Astrocyte of the spinal cord (primary cell): ENCODE results near the gene SUPT20HL1.
"Not testable (repeated sequence)": the region's sequence is repeated elsewhere in the genome, so short reads cannot be mapped to it uniquely, and the experiment has no call there.

Experiments
- DNase-seq: peaks from one replicate; pipeline ENCODE4 v3.0.0; 2011; ENCODE audit warnings: low read depth, low spot score
- H3K4me3 ChIP-seq: 2 replicates; pipeline ENCODE4 v1.5.1; 2011; ENCODE audit warnings: low read depth, mild to moderate bottlenecking, low read length, moderate library complexity
- in situ Hi-C: cut with HindIII; loops from 2 replicates; pipeline ENCODE4 v1.10.0; 2017; ENCODE audit warnings: low sequenced_read_pairs
- TF ChIP-seq, protein P1 (sequence below): IDR thresholded peaks from 2 replicates; pipeline ENCODE4 v1.5.1; 2012; ENCODE audit warnings: low read depth, mild to moderate bottlenecking, low read length, inconsistent platforms

Gene SUPT20HL1

DNA sequence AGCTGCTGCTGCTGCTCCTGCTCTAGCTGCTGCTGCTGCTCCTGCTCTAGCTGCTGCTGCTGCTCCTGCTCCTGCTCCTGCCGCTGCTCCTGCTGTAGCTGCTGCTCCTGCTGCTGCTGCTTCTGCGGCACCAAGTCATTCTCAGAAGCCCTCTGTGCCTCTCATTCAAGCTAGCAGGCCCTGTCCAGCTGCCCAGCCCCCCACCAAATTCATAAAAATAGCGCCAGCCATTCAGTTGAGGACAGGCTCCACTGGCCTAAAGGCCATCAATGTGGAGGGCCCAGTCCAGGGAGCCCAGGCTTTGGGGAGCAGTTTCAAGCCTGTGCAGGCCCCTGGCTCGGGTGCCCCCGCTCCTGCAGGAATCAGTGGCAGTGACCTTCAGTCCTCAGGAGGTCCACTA is 3.9 kb downstream of the SUPT20HL1 start:
- in situ Hi-C loops, result no loop called here
- no peak overlapping the region for H3K4me3 ChIP-seq
- TF ChIP-seq, protein P1, sequence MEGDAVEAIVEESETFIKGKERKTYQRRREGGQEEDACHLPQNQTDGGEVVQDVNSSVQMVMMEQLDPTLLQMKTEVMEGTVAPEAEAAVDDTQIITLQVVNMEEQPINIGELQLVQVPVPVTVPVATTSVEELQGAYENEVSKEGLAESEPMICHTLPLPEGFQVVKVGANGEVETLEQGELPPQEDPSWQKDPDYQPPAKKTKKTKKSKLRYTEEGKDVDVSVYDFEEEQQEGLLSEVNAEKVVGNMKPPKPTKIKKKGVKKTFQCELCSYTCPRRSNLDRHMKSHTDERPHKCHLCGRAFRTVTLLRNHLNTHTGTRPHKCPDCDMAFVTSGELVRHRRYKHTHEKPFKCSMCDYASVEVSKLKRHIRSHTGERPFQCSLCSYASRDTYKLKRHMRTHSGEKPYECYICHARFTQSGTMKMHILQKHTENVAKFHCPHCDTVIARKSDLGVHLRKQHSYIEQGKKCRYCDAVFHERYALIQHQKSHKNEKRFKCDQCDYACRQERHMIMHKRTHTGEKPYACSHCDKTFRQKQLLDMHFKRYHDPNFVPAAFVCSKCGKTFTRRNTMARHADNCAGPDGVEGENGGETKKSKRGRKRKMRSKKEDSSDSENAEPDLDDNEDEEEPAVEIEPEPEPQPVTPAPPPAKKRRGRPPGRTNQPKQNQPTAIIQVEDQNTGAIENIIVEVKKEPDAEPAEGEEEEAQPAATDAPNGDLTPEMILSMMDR, result no peak
- DNase-seq, result no peak

GRCh38 chrX:24364851-24365538 is 4.6 kb downstream of the SUPT20HL1 start:
- no peak for DNase-seq
- TF ChIP-seq, protein P1, result no peak
- in situ Hi-C loops, result no loop called here
- H3K4me3 ChIP-seq, result no peak overlapping the region

GRCh38 chrX:24366762-24367400 is 6.4 kb downstream of the SUPT20HL1 start:
- in situ Hi-C loops, H3K4me3 ChIP-seq, DNase-seq: not testable (repeated sequence)

DNA sequence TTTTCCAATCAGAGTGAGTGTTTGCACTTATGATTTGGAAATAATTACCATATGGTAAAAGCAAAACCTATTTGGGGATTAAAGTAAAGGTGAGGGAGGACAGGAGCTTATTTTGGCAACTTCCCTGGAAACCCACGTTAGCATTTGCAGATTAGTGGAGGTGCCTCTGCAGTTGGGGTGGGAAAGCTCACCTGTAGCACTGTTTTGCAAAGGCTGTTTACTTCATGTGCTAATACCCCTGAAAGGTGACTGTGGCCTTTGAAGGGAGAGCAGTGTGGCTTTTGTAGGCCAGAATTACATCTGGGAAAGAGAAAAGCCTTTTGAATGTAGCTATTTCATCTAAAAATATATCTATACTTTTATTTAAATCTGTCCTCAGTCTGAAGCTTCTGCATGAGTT is 9.4 kb downstream of the SUPT20HL1 start:
- in situ Hi-C loops, result no loop called here
- no peak for DNase-seq
- no peak overlapping the region for H3K4me3 ChIP-seq
- TF ChIP-seq, protein P1, result no peak

DNA sequence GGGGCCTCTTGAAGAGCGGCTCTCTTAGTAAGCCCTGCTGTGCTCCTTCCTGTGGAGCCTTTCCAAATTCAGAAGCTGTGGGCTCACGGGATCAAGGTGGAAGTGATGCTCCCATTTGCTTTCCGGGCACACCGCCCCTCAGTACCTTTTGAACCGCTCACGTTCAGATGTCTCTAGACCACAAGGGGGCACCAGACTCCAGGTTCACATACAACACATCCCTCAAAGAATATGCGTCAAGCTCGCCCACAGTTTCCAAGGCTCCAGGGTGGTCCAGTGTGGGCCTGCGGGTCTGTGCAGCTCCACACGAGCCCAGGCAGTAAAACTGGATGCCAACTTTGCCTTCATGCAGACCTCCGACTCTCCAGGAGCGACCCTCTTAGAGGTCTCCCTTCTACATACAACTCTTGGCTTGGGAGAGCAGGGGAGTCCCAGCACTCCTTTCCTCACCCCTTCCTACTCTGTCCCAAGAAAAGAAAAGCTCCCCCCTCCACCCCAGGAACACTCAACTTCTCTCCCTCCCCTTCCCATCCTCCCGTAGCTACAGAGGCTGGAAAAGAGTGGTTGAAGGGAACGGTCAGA is 11.0 kb downstream of the SUPT20HL1 start:
- peak; percentile 56 for DNase-seq
- no peak overlapping the region for H3K4me3 ChIP-seq
- in situ Hi-C loops, result no loop called here
- TF ChIP-seq, protein P1, result peak; percentile 72

GRCh38 chrX:24372021-24372763 is 11.8 kb downstream of the SUPT20HL1 start:
- no peak overlapping the region for H3K4me3 ChIP-seq
- no peak for DNase-seq
- TF ChIP-seq, protein P1, result no peak
- in situ Hi-C loops, result no loop called here
